ENCODE measurements around the gene SYNDIG1. TPM values are rescaled to one million over a fixed set of nuclear protein-coding genes. Genes with fewer than 3 reads are reported as not detected.

The SYNDIG1 gene
- total RNA-seq, 1 donor from 2014 or later = 0.49 TPM

DNA sequence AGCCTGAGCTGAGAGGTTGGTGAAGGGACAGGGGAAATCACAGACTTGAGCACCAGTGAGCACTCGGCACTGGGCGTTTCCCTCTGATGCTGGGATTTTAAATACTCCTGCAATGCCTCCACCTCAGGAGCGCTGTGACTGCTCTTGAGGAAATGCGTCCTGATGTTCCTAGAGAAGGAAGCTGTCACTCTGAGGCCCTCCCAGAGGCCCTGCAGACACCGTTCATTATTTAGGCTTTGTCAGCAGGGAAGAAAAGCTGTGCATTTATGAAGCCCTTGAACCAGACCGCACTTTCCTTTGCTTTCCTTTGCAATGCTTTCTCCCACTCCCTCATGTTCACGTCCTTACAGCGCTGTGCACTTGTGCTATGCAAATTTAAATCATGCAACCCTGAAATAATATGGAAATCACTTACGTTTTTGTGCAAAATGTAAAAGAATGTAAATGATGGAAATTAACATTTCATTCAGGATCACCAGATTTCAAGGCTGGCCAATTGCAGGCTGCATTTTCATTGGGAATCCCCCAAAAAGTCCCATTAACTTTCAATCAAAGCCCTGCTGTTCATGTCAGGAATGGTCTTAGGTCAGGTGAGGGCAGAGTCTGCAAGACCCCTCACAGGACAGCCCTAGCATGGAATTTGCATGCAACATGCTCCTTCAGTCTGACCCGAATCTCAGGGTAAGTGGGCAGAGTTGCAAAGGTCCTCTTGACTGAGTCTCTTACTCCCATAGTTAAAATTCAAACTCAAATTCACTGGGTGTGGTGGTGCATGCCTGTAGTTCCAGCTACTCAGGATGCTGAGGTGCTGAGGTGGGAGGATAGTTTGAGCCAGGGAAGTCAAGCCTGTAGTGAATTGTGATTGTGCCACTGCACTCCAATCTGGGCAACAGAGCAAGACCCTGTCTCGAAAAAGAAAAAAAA is 45.8 kb upstream of the SYNDIG1 start:
- H3K4me3 Mint-ChIP-seq = no peak overlapping the region
- H3K9me3 Mint-ChIP-seq = no peaks in the 10 kb centered on the region
- H3K36me3 Mint-ChIP-seq (ENCODE audit: low read depth) = no peaks in the 10 kb centered on the region
- TF ChIP-seq, protein P1, sequence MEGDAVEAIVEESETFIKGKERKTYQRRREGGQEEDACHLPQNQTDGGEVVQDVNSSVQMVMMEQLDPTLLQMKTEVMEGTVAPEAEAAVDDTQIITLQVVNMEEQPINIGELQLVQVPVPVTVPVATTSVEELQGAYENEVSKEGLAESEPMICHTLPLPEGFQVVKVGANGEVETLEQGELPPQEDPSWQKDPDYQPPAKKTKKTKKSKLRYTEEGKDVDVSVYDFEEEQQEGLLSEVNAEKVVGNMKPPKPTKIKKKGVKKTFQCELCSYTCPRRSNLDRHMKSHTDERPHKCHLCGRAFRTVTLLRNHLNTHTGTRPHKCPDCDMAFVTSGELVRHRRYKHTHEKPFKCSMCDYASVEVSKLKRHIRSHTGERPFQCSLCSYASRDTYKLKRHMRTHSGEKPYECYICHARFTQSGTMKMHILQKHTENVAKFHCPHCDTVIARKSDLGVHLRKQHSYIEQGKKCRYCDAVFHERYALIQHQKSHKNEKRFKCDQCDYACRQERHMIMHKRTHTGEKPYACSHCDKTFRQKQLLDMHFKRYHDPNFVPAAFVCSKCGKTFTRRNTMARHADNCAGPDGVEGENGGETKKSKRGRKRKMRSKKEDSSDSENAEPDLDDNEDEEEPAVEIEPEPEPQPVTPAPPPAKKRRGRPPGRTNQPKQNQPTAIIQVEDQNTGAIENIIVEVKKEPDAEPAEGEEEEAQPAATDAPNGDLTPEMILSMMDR (conservative IDR thresholded peaks at IDR 0.05) = no peak
- H3K27me3 Mint-ChIP-seq (ENCODE audit: low read depth) = peaks cover 14% of the 10 kb centered on the region
- peaks cover 22% of the 10 kb centered on the region for H3K4me1 Mint-ChIP-seq
- no peak overlapping the region for H3K27ac Mint-ChIP-seq (ENCODE audit: unreplicated experiment)
- DNase-seq (ENCODE audit: low read depth, low spot score) = no peak

DNA sequence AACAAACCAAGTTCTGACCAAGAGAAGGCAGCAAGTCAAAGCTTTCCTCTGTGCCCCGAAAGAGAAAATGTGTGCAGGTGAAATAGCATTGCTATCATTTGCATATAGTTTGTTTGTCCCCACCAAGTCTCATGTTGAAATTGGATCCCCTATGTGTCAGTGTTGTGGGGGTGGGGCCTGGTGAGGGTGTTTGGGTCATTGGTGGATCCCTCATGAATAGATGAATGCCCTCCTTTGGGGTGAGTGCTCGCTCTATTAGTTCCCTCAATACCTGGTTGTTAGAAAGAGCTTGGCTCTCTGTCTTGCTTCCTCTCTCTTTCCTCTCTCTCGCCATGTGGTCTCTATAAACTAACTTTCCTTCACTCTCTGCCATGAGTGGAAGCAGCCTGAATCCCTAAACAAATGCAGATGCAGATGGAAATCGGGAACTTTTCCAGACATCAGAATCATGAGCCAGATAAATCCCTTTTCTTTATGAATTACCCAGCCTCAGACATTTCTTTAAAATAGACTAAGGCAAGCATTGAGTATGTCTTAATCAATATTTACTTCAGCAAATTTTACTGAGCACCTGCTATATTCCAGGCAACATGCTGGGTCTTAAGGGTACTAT is 43.8 kb upstream of the SYNDIG1 start:
- Mint-ChIP-seq H3K9me3 (no peaks in the 10 kb centered on the region), H3K4me3 (no peak overlapping the region), H3K4me1 (peaks cover 18% of the 10 kb centered on the region), H3K27me3 (ENCODE audit: low read depth) (peaks cover 18% of the 10 kb centered on the region), H3K36me3 (ENCODE audit: low read depth) (no peaks in the 10 kb centered on the region), H3K27ac (ENCODE audit: unreplicated experiment) (no peak overlapping the region)
- TF ChIP-seq, protein P1 (conservative IDR thresholded peaks at IDR 0.05) = no peak
- DNase-seq (ENCODE audit: low read depth, low spot score) = no peak

DNA sequence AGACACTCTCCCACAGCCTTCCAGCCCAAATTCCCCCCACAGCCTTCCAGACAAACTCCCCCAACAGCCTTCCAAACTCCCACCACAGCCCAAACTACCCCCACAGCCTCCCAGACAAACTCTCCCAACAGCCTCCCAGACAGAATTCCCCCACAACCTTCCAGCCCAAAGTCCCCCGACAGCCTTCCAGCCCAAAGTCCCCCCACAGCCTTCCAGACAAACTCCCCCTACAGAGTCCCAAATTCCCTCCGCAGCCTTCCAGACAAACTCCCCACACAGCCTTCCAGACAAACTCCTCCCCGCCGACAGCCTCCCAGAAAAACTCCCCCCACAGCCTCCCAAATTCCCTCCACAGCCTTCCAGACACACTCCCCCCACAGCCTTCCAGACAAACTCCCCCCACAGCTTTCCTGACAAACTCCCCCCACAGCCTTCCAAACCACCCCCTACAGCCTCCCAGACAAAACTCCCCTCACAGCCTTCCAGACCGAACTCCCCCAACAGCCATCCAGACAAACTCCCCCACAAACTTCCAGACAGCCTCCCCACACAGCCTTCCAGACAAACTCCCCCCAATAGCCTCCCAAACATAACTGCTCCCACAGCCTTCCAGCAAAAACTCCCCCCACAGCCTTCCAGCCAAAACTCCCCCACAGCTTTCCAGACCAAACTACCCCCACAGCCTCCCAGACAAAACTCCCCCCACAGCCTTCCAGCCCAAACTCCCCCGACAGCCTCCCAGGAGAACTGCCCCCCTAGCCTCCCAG is 38.0 kb upstream of the SYNDIG1 start:
- H3K27ac Mint-ChIP-seq (ENCODE audit: unreplicated experiment) = no peak overlapping the region

DNA sequence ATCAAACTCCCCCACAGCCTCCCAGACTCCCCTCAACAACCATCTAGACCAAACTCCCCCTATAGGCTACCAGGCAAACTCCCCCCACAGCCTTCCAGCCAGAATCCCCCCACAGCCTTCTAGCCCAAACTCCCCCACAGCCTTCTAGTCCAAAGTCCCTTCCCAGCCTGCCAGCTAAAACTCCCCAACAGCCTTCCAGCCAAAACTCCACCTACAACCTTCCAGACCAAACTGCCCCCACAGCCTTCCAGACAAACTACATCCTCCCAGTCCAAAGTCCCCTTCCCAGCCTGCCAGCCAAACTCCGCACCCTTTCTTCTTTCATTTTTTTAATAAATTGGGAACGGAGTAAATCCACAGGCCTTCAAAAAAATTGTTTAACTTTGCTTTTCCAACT is 37.4 kb upstream of the SYNDIG1 start:
- H3K27me3 Mint-ChIP-seq (ENCODE audit: low read depth) = peaks cover 19% of the 10 kb centered on the region
- no peak overlapping the region for H3K4me3 Mint-ChIP-seq
- TF ChIP-seq, protein P1 (conservative IDR thresholded peaks at IDR 0.05) = no peak
- H3K27ac Mint-ChIP-seq (ENCODE audit: unreplicated experiment) = no peak overlapping the region
- no peaks in the 10 kb centered on the region for H3K9me3 Mint-ChIP-seq
- no peak for DNase-seq (ENCODE audit: low read depth, low spot score)
- peaks cover 6% of the 10 kb centered on the region for H3K4me1 Mint-ChIP-seq
- no peaks in the 10 kb centered on the region for H3K36me3 Mint-ChIP-seq (ENCODE audit: low read depth)

More for the DNA sequence above, 38.0 kb upstream of the SYNDIG1 start:
- no peak for DNase-seq (ENCODE audit: low read depth, low spot score)
- Mint-ChIP-seq H3K4me1 (peaks cover 6% of the 10 kb centered on the region), H3K27me3 (ENCODE audit: low read depth) (peaks cover 19% of the 10 kb centered on the region), H3K4me3 (no peak overlapping the region), H3K9me3 (no peaks in the 10 kb centered on the region), H3K36me3 (ENCODE audit: low read depth) (no peaks in the 10 kb centered on the region)
- TF ChIP-seq, protein P1 (conservative IDR thresholded peaks at IDR 0.05) = no peak

DNA sequence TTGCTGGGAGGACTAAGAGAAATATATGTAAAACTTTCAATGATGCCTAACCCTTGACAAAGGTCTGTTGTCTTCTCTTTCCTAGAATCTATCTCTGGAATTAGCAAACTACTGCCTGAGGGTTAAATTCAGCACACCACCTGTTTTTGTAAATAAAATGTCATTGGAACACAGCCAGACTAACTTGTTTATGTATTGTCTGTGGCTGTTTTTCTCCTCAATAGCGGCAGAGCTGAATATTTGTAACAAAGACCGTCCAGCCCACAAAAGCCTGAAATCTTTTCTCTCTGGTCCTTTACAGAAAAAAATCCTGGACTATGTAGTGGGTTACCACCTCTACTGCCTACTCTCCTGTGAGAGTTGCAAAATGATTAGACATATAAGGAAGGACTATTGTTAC is 33.3 kb upstream of the SYNDIG1 start:
- no peak for DNase-seq (ENCODE audit: low read depth, low spot score)
- peaks cover 6% of the 10 kb centered on the region for H3K4me1 Mint-ChIP-seq
- TF ChIP-seq, protein P1 (conservative IDR thresholded peaks at IDR 0.05) = no peak
- H3K9me3 Mint-ChIP-seq = no peaks in the 10 kb centered on the region
- H3K4me3 Mint-ChIP-seq = no peak overlapping the region
- H3K36me3 Mint-ChIP-seq (ENCODE audit: low read depth) = no peaks in the 10 kb centered on the region
- H3K27ac Mint-ChIP-seq (ENCODE audit: unreplicated experiment) = no peak overlapping the region
- peaks cover 31% of the 10 kb centered on the region for H3K27me3 Mint-ChIP-seq (ENCODE audit: low read depth)
